Right lobe of liver (tissue), 4 donors: ENCODE measurements around the gene GNB5.

Source experiments
- POLR2A ChIP-seq: fragments of 450-650 bp; IDR thresholded peaks from one replicate; pipeline ENCODE4 v1.6.1; 2017; ENCODE audit warnings: antibody characterized with exemption, mild to moderate bottlenecking
- TF ChIP-seq, protein P1 (sequence below), 4 donors: fragments of 200-600 bp in 3 of 4; fragments of 450-650 bp in 1 of 4; IDR thresholded peaks; one replicate each; pipeline versions ENCODE4 v1.5.1 to v1.8.0; 2016 to 2022; ENCODE audit warnings: antibody characterized with exemption in 4 of 4, mild to moderate bottlenecking in 2 of 4
- donor health status: DM: no; HTN: no; CAD: no.
- donor health status: DM: no; HTN: no; CAD: no.
- donor health status: DM: no; HTN: yes; CAD: no.

DNA sequence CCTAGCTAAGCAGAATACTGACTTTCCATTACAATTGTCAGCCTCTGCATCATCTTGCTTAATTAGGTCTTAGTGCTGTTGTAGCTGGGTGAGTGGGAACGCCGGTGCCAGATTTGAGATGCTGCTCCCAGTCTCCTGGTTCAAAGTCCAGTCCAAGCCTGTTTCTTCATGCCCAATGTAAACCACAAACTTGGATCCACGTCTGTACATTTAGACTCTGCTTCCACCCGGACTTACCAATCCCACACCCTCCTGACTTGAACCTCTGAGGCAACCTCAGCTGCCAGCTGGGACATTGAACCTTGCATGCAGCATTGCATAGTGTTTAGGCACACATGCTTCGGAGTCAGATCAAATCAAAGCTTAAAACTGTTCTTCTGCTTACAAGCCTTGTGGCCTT is 121.6 kb downstream of the GNB5 start:
- TF ChIP-seq, protein P1, sequence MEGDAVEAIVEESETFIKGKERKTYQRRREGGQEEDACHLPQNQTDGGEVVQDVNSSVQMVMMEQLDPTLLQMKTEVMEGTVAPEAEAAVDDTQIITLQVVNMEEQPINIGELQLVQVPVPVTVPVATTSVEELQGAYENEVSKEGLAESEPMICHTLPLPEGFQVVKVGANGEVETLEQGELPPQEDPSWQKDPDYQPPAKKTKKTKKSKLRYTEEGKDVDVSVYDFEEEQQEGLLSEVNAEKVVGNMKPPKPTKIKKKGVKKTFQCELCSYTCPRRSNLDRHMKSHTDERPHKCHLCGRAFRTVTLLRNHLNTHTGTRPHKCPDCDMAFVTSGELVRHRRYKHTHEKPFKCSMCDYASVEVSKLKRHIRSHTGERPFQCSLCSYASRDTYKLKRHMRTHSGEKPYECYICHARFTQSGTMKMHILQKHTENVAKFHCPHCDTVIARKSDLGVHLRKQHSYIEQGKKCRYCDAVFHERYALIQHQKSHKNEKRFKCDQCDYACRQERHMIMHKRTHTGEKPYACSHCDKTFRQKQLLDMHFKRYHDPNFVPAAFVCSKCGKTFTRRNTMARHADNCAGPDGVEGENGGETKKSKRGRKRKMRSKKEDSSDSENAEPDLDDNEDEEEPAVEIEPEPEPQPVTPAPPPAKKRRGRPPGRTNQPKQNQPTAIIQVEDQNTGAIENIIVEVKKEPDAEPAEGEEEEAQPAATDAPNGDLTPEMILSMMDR (IDR thresholded peaks at IDR 0.05): no peak
- no peak for TF ChIP-seq POLR2A
